Neuronal stem cell (in vitro differentiated cells): ENCODE data around the gene B3GALT5.

ENCODE experiments used
- DNase-seq: peaks from one replicate; pipeline ENCODE4 v3.0.0-alpha.2; 2013; ENCODE audit warnings: low spot score
- H2AFZ ChIP-seq: one replicate; pipeline ENCODE4 v1.6.1; 2013; ENCODE audit warnings: mild to moderate bottlenecking, low read length, inconsistent platforms
- H2AK5ac ChIP-seq: 2 replicates; pipeline ENCODE4 v1.6.1; 2013; ENCODE audit warnings: low read depth, mild to moderate bottlenecking, inconsistent platforms, low read length, moderate library complexity, mixed read lengths
- H2BK120ac ChIP-seq: 2 replicates; pipeline ENCODE4 v1.6.1; 2013; ENCODE audit warnings: low read depth, mild to moderate bottlenecking, inconsistent platforms, low read length, moderate library complexity, mixed read lengths
- H2BK12ac ChIP-seq: one replicate; pipeline ENCODE4 v1.6.1; 2013; ENCODE audit warnings: low read length, inconsistent platforms
- H2BK15ac ChIP-seq: 2 replicates; pipeline ENCODE4 v1.6.1; 2013; ENCODE audit warnings: mild to moderate bottlenecking, low read length, inconsistent platforms, mixed read lengths
- H2BK5ac ChIP-seq: one replicate; pipeline ENCODE4 v1.6.1; 2013; ENCODE audit warnings: inconsistent platforms, mild to moderate bottlenecking, low read length, moderate library complexity
- H3K14ac ChIP-seq: one replicate; pipeline ENCODE4 v1.6.1; 2013; ENCODE audit warnings: low read length, inconsistent platforms
- H3K18ac ChIP-seq: 2 replicates; pipeline ENCODE4 v1.6.1; 2013; ENCODE audit warnings: low read length, inconsistent platforms
- H3K23ac ChIP-seq: 2 replicates; pipeline ENCODE4 v1.6.1; 2013; ENCODE audit warnings: low read depth, mild to moderate bottlenecking, mixed read lengths, low read length, inconsistent platforms; ENCODE audit not compliant: poor library complexity
- H3K27ac ChIP-seq: replicated peaks from 3 replicates; pipeline ENCODE4 v1.5.1; 2013; ENCODE audit warnings: low read length, inconsistent platforms
- H3K27me3 ChIP-seq, 3 experiments: 2 replicates each; pipeline ENCODE4 v1.6.1; 2013; ENCODE audit warnings: low read length in 3 of 3, mild to moderate bottlenecking in 2 of 3, inconsistent platforms in 1 of 3, low read depth in 1 of 3, mixed read lengths in 1 of 3, moderate library complexity in 1 of 3; ENCODE audit not compliant: control insufficient read depth in 3 of 3, insufficient read depth in 3 of 3
- H3K36me3 ChIP-seq, 2 donors: replicated peaks in 1 of 2; 2 replicates each; pipeline ENCODE4 v1.6.1; 2013; ENCODE audit warnings: low read length in 2 of 2; ENCODE audit not compliant: control insufficient read depth in 2 of 2, insufficient read depth in 2 of 2
- H3K4ac ChIP-seq: 2 replicates; pipeline ENCODE4 v1.6.1; 2013; ENCODE audit warnings: inconsistent platforms, mild to moderate bottlenecking, low read length, moderate library complexity
- H3K4me1 ChIP-seq, 2 donors: 1 replicate in 1 of 2; 2 replicates in 1 of 2; pipeline ENCODE4 v1.6.1; 2013; ENCODE audit warnings: low read length in 2 of 2, low read depth in 1 of 2; ENCODE audit not compliant: control insufficient read depth in 2 of 2, insufficient read depth in 1 of 2
- H3K4me2 ChIP-seq: one replicate; pipeline ENCODE4 v1.6.1; 2013; ENCODE audit warnings: mild to moderate bottlenecking, low read length, inconsistent platforms; ENCODE audit not compliant: insufficient read depth, poor library complexity, severe bottlenecking
- H3K4me3 ChIP-seq, 2 donors: 2 replicates each; pipeline ENCODE4 v1.5.1; 2013; ENCODE audit warnings: low read length in 2 of 2, mild to moderate bottlenecking in 2 of 2, inconsistent platforms in 1 of 2, moderate library complexity in 1 of 2
- H3K79me1 ChIP-seq: one replicate; pipeline ENCODE4 v1.6.1; 2013; ENCODE audit warnings: low read depth, mild to moderate bottlenecking, inconsistent platforms, low read length, moderate library complexity
- H3K9ac ChIP-seq: one replicate; pipeline ENCODE4 v1.6.1; 2013; ENCODE audit warnings: mild to moderate bottlenecking, low read depth, low read length, inconsistent platforms; ENCODE audit not compliant: poor library complexity
- H3K9me3 ChIP-seq, 2 donors: replicated peaks in 1 of 2; 2 replicates each; pipeline versions ENCODE3 to v1.6.1; 2013; ENCODE audit warnings: low read length in 2 of 2, mild to moderate bottlenecking in 2 of 2, inconsistent platforms in 1 of 2, low read depth in 1 of 2, mixed read lengths in 1 of 2, moderate library complexity in 1 of 2; ENCODE audit not compliant: control insufficient read depth in 2 of 2, insufficient read depth in 1 of 2
- H4K8ac ChIP-seq: one replicate; pipeline ENCODE4 v1.6.1; 2013; ENCODE audit warnings: low read depth, mild to moderate bottlenecking, inconsistent platforms, low read length, moderate library complexity
- H4K91ac ChIP-seq: one replicate; pipeline ENCODE4 v1.6.1; 2013; ENCODE audit warnings: low read length, low read depth, mild to moderate bottlenecking, inconsistent platforms; ENCODE audit not compliant: poor library complexity
- WGBS, 2 donors: extraction: QIAGEN DNeasy Blood & Tissue Kit; methylation state at CpG; one replicate each; pipeline ENCODE4 v1.1.7; 2013; ENCODE audit warnings: missing lambda C conversion rate in 2 of 2, mixed read lengths in 1 of 2; ENCODE audit not compliant: insufficient read length in 2 of 2, insufficient replicate concordance in 1 of 2; ENCODE audit errors: extremely low coverage in 2 of 2; 5-methylcytosine and 5-hydroxymethylcytosine counted together

Gene B3GALT5

GRCh38 chr21:39575775-39576174, 37.0 kb upstream of the B3GALT5 start:
- no peak overlapping the region for H3K27ac ChIP-seq
- no peak overlapping the region for H3K9ac ChIP-seq
- no peaks in the 10 kb centered on the region for H3K36me3 ChIP-seq
- H3K9me3 ChIP-seq = peaks cover 1 to 6% of the 10 kb centered on the region in 2 donors
- H2AK5ac ChIP-seq = no peak overlapping the region
- H2BK120ac ChIP-seq = no peak overlapping the region
- H3K18ac ChIP-seq = no peak overlapping the region
- no peaks in the 10 kb centered on the region for H3K27me3 ChIP-seq
- no peak overlapping the region for H3K4ac ChIP-seq
- no peaks in the 10 kb centered on the region for H3K79me1 ChIP-seq
- no peaks in the 10 kb centered on the region for H3K4me1 ChIP-seq
- no peak overlapping the region for H2BK15ac ChIP-seq
- H2BK12ac ChIP-seq = no peak overlapping the region
- H4K91ac ChIP-seq = no peak overlapping the region
- H2AFZ ChIP-seq = no peak overlapping the region
- no peak for DNase-seq
- no peak overlapping the region for H3K4me2 ChIP-seq
- no peak overlapping the region for H3K4me3 ChIP-seq
- no peak overlapping the region for H3K23ac ChIP-seq
- H4K8ac ChIP-seq = no peak overlapping the region
- H3K14ac ChIP-seq = no peak overlapping the region
- H2BK5ac ChIP-seq = no peak overlapping the region

- Histone ChIP-seq H3K14ac (no peak overlapping the region), H3K18ac (no peak overlapping the region), H2AK5ac (no peak overlapping the region), H3K9me3 (peaks cover 1 to 6% of the 10 kb centered on the region in 2 donors), H3K4me2 (no peak overlapping the region), H3K36me3 (no peaks in the 10 kb centered on the region), H2BK12ac (no peak overlapping the region), H4K8ac (no peak overlapping the region), H3K4me3 (no peak overlapping the region), H2BK15ac (no peak overlapping the region), H3K27ac (no peak overlapping the region), H3K23ac (no peak overlapping the region), H3K79me1 (no peaks in the 10 kb centered on the region), H3K27me3 (no peaks in the 10 kb centered on the region), H2AFZ (no peak overlapping the region), H3K4ac (no peak overlapping the region), H2BK5ac (no peak overlapping the region), H3K9ac (no peak overlapping the region), H4K91ac (no peak overlapping the region), H2BK120ac (no peak overlapping the region), H3K4me1 (no peaks in the 10 kb centered on the region)
- no peak for DNase-seq
- no CpG with 5 or more reads among the region's 3 CpGs for WGBS, 2 donors
Measured at GRCh38 chr21:39576518-39577128, 36.1 kb upstream of the B3GALT5 start.

DNA sequence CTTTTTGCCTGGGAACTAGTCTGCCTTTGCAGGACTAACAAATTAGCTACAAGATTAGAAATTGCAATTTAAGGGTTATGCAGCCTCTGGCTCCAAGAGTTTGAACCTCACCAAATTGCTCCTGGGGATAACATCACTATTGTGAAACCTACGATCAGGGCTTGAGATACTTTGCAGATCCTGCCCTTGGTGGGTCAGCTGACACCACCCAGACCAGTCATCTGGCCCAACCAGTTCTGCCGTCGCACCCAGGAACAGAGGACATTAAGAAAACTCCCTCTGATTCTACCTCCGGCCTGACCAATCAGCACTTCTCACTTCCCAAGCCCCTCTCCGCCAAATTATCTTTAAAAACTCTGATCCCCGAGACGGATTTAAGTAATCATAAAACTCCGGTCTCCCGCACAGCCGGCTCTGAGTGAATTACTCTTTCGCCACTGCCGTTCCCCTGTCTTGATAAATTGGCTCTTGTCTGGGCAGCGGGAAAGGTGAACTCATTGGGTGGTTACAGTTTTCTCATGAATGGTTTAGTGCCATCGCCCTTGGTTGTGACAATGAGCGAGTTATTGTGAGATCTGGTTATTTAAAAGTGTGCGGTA, 32.9 kb upstream of the B3GALT5 start:
- no peak overlapping the region for H3K9ac ChIP-seq
- no peak overlapping the region for H3K27ac ChIP-seq
- H4K8ac ChIP-seq = no peak overlapping the region
- H2AFZ ChIP-seq = no peak overlapping the region
- H3K79me1 ChIP-seq = no peaks in the 10 kb centered on the region
- no peak overlapping the region for H2BK120ac ChIP-seq
- no peak overlapping the region for H3K4me2 ChIP-seq
- H2BK15ac ChIP-seq = no peak overlapping the region
- no peaks in the 10 kb centered on the region for H3K36me3 ChIP-seq
- H2BK12ac ChIP-seq = no peak overlapping the region
- H2BK5ac ChIP-seq = no peak overlapping the region
- H3K4me1 ChIP-seq = no peaks in the 10 kb centered on the region
- no CpG with 5 or more reads among the region's 16 CpGs for WGBS, 2 donors
- H2AK5ac ChIP-seq = no peak overlapping the region
- no peak overlapping the region for H3K23ac ChIP-seq
- peaks cover 1 to 6% of the 10 kb centered on the region in 2 donors for H3K9me3 ChIP-seq
- H3K14ac ChIP-seq = no peak overlapping the region
- H4K91ac ChIP-seq = no peak overlapping the region
- no peak overlapping the region for H3K4ac ChIP-seq
- no peak for DNase-seq
- H3K18ac ChIP-seq = no peak overlapping the region
- no peaks in the 10 kb centered on the region for H3K27me3 ChIP-seq
- no peak overlapping the region for H3K4me3 ChIP-seq

DNA sequence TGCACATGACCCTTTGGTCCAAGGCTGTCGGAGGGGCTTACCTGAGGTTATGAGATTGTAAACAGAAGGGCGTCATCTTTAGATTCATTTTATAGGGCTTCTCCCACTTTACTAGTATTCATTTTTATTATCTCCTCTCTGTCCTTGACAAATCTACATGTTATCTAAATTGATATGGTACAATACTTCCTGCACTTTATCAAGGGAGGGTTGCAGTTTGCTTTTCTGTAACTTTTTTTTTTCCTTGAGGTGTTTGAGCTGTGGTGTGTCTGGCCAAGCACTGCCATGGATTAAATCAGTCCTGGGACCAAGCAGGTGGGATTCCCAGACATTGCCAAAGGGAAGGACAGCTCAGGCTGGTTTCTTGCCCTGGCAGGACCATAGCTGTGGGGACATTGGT, 32.0 kb upstream of the B3GALT5 start:
- H3K23ac ChIP-seq = no peak overlapping the region
- no peak overlapping the region for H3K9ac ChIP-seq
- H3K4me3 ChIP-seq = no peak overlapping the region
- H2AK5ac ChIP-seq = no peak overlapping the region
- H3K9me3 ChIP-seq = peaks cover 1 to 6% of the 10 kb centered on the region in 2 donors
- H3K4me2 ChIP-seq = no peak overlapping the region
- no peak overlapping the region for H4K91ac ChIP-seq
- no peak overlapping the region for H3K27ac ChIP-seq
- no peaks in the 10 kb centered on the region for H3K4me1 ChIP-seq
- no peak overlapping the region for H2AFZ ChIP-seq
- no peak overlapping the region for H2BK120ac ChIP-seq
- H2BK15ac ChIP-seq = no peak overlapping the region
- no peak for DNase-seq
- H2BK5ac ChIP-seq = no peak overlapping the region
- WGBS, 2 donors = no CpG with 5 or more reads among the region's 2 CpGs
- no peaks in the 10 kb centered on the region for H3K27me3 ChIP-seq
- no peak overlapping the region for H3K14ac ChIP-seq
- H2BK12ac ChIP-seq = no peak overlapping the region
- H3K18ac ChIP-seq = no peak overlapping the region
- no peaks in the 10 kb centered on the region for H3K79me1 ChIP-seq
- H3K4ac ChIP-seq = no peak overlapping the region
- H4K8ac ChIP-seq = no peak overlapping the region
- no peaks in the 10 kb centered on the region for H3K36me3 ChIP-seq
